Gastrocnemius medialis (tissue), 4 donors: ENCODE results near the gene STPG1. TPM values are rescaled to one million over a fixed set of nuclear protein-coding genes. Genes with fewer than 3 reads are reported as not detected.

Source experiments
- ATAC-seq, 2 donors: fragments of 150-250 bp; one replicate each; pipeline ENCODE4 v1.9.1; 2016
- DNase-seq, 2 donors: peaks; one replicate each; pipeline ENCODE4 v3.0.0-alpha.2; 2019
- H3K27ac ChIP-seq, 4 donors: fragments of 200-600 bp; sonication (generic); 1 replicate in 1 of 4; 2 replicates in 3 of 4; pipeline ENCODE4 v1.5.1; 2016 to 2018; ENCODE audit warnings: mild to moderate bottlenecking in 2 of 4, moderate library complexity in 1 of 4
- H3K27me3 ChIP-seq, 3 donors: fragments of 200-600 bp; sonication (generic) in 2 of 3; 1 replicate in 1 of 3; 2 replicates in 2 of 3; pipeline versions ENCODE4 v1.5.1 to v1.6.0; 2016 to 2019; ENCODE audit warnings: mild to moderate bottlenecking in 1 of 3, moderate library complexity in 1 of 3
- H3K36me3 ChIP-seq, 2 donors: fragments of 200-600 bp; sonication (generic) in 1 of 2; one replicate each; pipeline ENCODE4 v1.5.1; 2017 to 2018
- H3K4me1 ChIP-seq, 2 donors: fragments of 200-600 bp; sonication (generic) in 1 of 2; one replicate each; pipeline ENCODE4 v1.5.1; 2016 to 2017; ENCODE audit warnings: mild to moderate bottlenecking in 2 of 2
- H3K4me3 ChIP-seq, 4 donors: fragments of 200-600 bp; sonication (generic) in 3 of 4; 1 replicate in 1 of 4; 2 replicates in 3 of 4; pipeline ENCODE4 v1.5.1; 2016 to 2019; ENCODE audit warnings: mild to moderate bottlenecking in 2 of 4
- H3K9me3 ChIP-seq, 3 donors: fragments of 200-600 bp; sonication (generic) in 2 of 3; 1 replicate in 1 of 3; 2 replicates in 2 of 3; pipeline ENCODE4 v1.5.1; 2016 to 2019
- POLR2A ChIP-seq, 2 donors: fragments of 450-650 bp; IDR thresholded peaks; one replicate each; pipeline ENCODE4 v1.6.1; 2017; ENCODE audit warnings: antibody characterized with exemption in 2 of 2, mild to moderate bottlenecking in 2 of 2, moderate library complexity in 2 of 2
- in situ Hi-C, 4 donors: fragments of 200-750 bp; cut with MboI; loops; one replicate each; pipeline versions ENCODE4 v1.15.0 to v1.8.0; 2017; ENCODE audit warnings: low sequenced_read_pairs in 4 of 4
- intact Hi-C: fragments of 100-400 bp; cut with DNase I; formaldehyde crosslinking; loops from one replicate; pipeline ENCODE4 v1.15.1; 2023; ENCODE audit warnings: low total_unique reads
- total RNA-seq, 4 donors: library from RNA; depleted of rRNA; stranded (reverse); fragments of >200 nt; gene quantifications; one replicate each; pipeline versions ENCODE4 v1.1.0 to v1.2.3, GENCODE V29; 2016
- TF ChIP-seq, protein P1 (sequence below), 5 experiments: fragments of 450-650 bp in 3 of 5; fragments of 200-600 bp in 2 of 5; sonication (generic) in 2 of 5; IDR thresholded peaks in 4 of 5; conservative IDR thresholded peaks in 1 of 5; 1 replicate in 4 of 5; 2 replicates in 1 of 5; pipeline ENCODE4 v1.5.1; 2016 to 2019; ENCODE audit warnings: antibody characterized with exemption in 5 of 5, mild to moderate bottlenecking in 3 of 5, moderate library complexity in 3 of 5

Gene STPG1
- total RNA-seq, 4 donors from 2014 or later, result 0.39 to 2.1 (median 0.52) TPM

DNA sequence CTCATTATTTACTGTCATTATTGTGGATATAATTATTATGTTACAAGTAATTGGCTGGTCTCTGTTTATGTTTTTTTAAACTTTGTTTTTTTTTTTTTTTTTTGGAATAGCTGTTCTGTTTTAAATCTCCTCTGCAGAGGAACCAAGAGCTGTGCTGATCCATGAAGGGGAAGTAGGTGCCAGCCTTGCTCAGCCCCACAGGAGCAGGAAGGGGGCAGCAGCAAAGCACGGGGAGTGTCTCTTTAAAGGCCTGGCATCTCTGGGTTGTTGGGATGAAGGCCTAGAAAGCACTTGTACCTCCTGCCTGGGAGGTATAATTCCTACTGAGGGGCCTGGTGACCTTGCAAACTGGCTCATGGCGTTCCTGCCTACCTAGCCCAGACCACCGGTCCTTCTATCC, 96.9 kb downstream of the STPG1 start:
- Histone ChIP-seq H3K9me3 (no peaks in the 10 kb centered on the region), H3K4me1 (peaks cover 5 to 14% of the 10 kb centered on the region in 2 donors), H3K4me3 (no peak overlapping the region), H3K36me3 (no peaks in the 10 kb centered on the region), H3K27me3 (peaks cover 19 to 37% (median 20%) of the 10 kb centered on the region in 3 donors), H3K27ac (no peak overlapping the region)
- ATAC-seq (no peak), DNase-seq (no peak)
- intact Hi-C loops, result no loop called here
- no peak for TF ChIP-seq POLR2A (IDR thresholded peaks at IDR 0.05)
- TF ChIP-seq, protein P1, sequence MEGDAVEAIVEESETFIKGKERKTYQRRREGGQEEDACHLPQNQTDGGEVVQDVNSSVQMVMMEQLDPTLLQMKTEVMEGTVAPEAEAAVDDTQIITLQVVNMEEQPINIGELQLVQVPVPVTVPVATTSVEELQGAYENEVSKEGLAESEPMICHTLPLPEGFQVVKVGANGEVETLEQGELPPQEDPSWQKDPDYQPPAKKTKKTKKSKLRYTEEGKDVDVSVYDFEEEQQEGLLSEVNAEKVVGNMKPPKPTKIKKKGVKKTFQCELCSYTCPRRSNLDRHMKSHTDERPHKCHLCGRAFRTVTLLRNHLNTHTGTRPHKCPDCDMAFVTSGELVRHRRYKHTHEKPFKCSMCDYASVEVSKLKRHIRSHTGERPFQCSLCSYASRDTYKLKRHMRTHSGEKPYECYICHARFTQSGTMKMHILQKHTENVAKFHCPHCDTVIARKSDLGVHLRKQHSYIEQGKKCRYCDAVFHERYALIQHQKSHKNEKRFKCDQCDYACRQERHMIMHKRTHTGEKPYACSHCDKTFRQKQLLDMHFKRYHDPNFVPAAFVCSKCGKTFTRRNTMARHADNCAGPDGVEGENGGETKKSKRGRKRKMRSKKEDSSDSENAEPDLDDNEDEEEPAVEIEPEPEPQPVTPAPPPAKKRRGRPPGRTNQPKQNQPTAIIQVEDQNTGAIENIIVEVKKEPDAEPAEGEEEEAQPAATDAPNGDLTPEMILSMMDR (IDR thresholded peaks at IDR 0.05 in 4 of 5, conservative IDR thresholded peaks at IDR 0.05 in 1 of 5), result no peak
- in situ Hi-C loops, result no loop called here

- DNase-seq (no peak), ATAC-seq (no peak)
- peaks cover 17 to 24% (median 20%) of the 10 kb centered on the region in 3 donors for H3K27me3 ChIP-seq
- no peak for TF ChIP-seq POLR2A (IDR thresholded peaks at IDR 0.05)
- TF ChIP-seq, protein P1 (IDR thresholded peaks at IDR 0.05 in 4 of 5, conservative IDR thresholded peaks at IDR 0.05 in 1 of 5), result no peak
- H3K4me3 ChIP-seq, result no peak overlapping the region
- intact Hi-C loops, result no loop called here
- H3K27ac ChIP-seq, result no peak overlapping the region
- in situ Hi-C loops, result no loop called here
- H3K4me1 ChIP-seq, result peaks cover 5 to 9% of the 10 kb centered on the region in 2 donors
- no peaks in the 10 kb centered on the region for H3K9me3 ChIP-seq
- H3K36me3 ChIP-seq, result no peaks in the 10 kb centered on the region
Measured at GRCh38 chr1:24315391-24315790, 98.2 kb downstream of the STPG1 start.

DNA sequence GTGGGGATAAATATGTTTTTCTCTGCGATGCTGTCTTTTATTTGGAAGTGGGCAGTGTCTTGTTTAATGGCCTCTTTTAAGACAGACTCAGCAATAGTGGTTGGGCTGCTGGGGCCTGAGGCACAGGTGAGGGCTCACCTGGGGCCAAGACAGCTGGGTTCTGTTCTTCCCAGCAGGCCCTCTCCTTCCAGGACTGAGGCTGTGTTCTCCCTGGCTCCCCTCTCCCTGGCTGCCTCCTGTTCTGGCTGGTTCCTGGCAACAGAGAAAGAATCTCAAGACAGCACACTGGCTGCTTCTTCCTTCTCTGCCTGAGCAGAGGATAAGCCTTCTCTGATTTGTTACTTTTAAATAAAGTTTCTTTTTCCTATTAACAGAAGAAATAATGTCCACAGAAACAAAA, 101.8 kb downstream of the STPG1 start:
- no peak overlapping the region for H3K27ac ChIP-seq
- H3K36me3 ChIP-seq, result no peaks in the 10 kb centered on the region
- H3K9me3 ChIP-seq, result no peaks in the 10 kb centered on the region
- TF ChIP-seq, protein P1 (IDR thresholded peaks at IDR 0.05 in 4 of 5, conservative IDR thresholded peaks at IDR 0.05 in 1 of 5), result no peak
- no peak for TF ChIP-seq POLR2A (IDR thresholded peaks at IDR 0.05)
- intact Hi-C loops, result no loop called here
- no peak overlapping the region for H3K4me3 ChIP-seq
- no peaks in the 10 kb centered on the region for H3K4me1 ChIP-seq
- H3K27me3 ChIP-seq, result peaks cover 0 to 1% (median 0%) of the 10 kb centered on the region in 3 donors
- in situ Hi-C loops, result no loop called here
- DNase-seq, result no peak
- no peak for ATAC-seq

- no peak overlapping the region for H3K4me3 ChIP-seq
- H3K36me3 ChIP-seq, result no peaks in the 10 kb centered on the region
- DNase-seq (no peak), ATAC-seq (no peak)
- no peaks in the 10 kb centered on the region for H3K9me3 ChIP-seq
- in situ Hi-C loops (no loop called here), intact Hi-C loops (no loop called here)
- no peaks in the 10 kb centered on the region for H3K27me3 ChIP-seq
- TF ChIP-seq POLR2A (IDR thresholded peaks at IDR 0.05), result no peak
- TF ChIP-seq, protein P1 (IDR thresholded peaks at IDR 0.05 in 4 of 5, conservative IDR thresholded peaks at IDR 0.05 in 1 of 5), result no peak
- no peak overlapping the region for H3K27ac ChIP-seq
- no peaks in the 10 kb centered on the region for H3K4me1 ChIP-seq
Measured at GRCh38 chr1:24311234-24311633, 102.3 kb downstream of the STPG1 start.
